Transverse colon (tissue), 4 donors: Measurements from ENCODE around the gene NFYC. TPM values are rescaled to one million over a fixed set of nuclear protein-coding genes. Genes with fewer than 3 reads are reported as not detected.

Experiments
- DNase-seq: peaks from one replicate; pipeline ENCODE4 v3.0.0-alpha.2; 2019
- H3K27ac ChIP-seq, 4 donors: fragments of 200-600 bp; sonication (generic); 2 replicates each; pipeline ENCODE4 v1.5.1; 2016 to 2018; ENCODE audit warnings: inconsistent platforms in 4 of 4
- H3K27me3 ChIP-seq: fragments of 200-600 bp; sonication (generic); 2 replicates; pipeline ENCODE4 v1.5.1; 2017; ENCODE audit warnings: inconsistent platforms
- H3K36me3 ChIP-seq, 4 donors: fragments of 200-600 bp; sonication (generic); 2 replicates each; pipeline ENCODE4 v1.5.1; 2017 to 2019; ENCODE audit warnings: inconsistent platforms in 4 of 4
- H3K4me1 ChIP-seq, 4 donors: fragments of 200-600 bp; sonication (generic); 2 replicates each; pipeline ENCODE4 v1.5.1; 2017 to 2020; ENCODE audit warnings: inconsistent platforms in 4 of 4
- H3K4me3 ChIP-seq, 4 donors: fragments of 200-600 bp; sonication (generic); 1 replicate in 1 of 4; 2 replicates in 3 of 4; pipeline versions ENCODE4 v1.5.1 to v1.6.1; 2017 to 2019; ENCODE audit warnings: inconsistent platforms in 4 of 4
- H3K9me3 ChIP-seq, 2 donors: fragments of 200-600 bp; sonication (generic); 2 replicates each; pipeline ENCODE4 v1.5.1; 2017 to 2019; ENCODE audit warnings: inconsistent platforms in 2 of 2
- CTCF ChIP-seq, 5 experiments: fragments of 200-600 bp in 3 of 5; fragments of 450-650 bp in 2 of 5; sonication (generic) in 3 of 5; IDR thresholded peaks; 1 replicate in 2 of 5; 2 replicates in 3 of 5; pipeline ENCODE4 v1.5.1; 2016 to 2017; ENCODE audit warnings: antibody characterized with exemption in 5 of 5, inconsistent platforms in 3 of 5, mild to moderate bottlenecking in 2 of 5, moderate library complexity in 1 of 5
- EP300 ChIP-seq: sonication (generic); formaldehyde crosslinking; IDR thresholded peaks from one replicate; pipeline ENCODE4 v1.6.1; 2017; ENCODE audit warnings: antibody characterized with exemption, low read depth
- POLR2A ChIP-seq: fragments of 450-650 bp; IDR thresholded peaks from one replicate; pipeline ENCODE4 v1.6.1; 2016; ENCODE audit warnings: antibody characterized with exemption, mild to moderate bottlenecking, moderate library complexity
- POLR2AphosphoS5 ChIP-seq, 3 donors: sonication (generic); formaldehyde crosslinking; IDR thresholded peaks; one replicate each; pipeline ENCODE4 v1.6.1; 2016; ENCODE audit warnings: antibody characterized with exemption in 3 of 3
- WGBS, 2 donors: methylation state at CpG; one replicate each; pipeline ENCODE4 v1.1.5; 2018; ENCODE audit warnings: low coverage in 1 of 2; 5-methylcytosine and 5-hydroxymethylcytosine counted together
- in situ Hi-C, 4 donors: fragments of 200-750 bp; cut with MboI; loops; one replicate each; pipeline versions ENCODE4 v1.15.0 to v1.15.1; 2017; ENCODE audit warnings: low sequenced_read_pairs in 3 of 4, low pct_ligation_motif_present in 1 of 4, low pct_unique_long_range_greater_than_20kb in 1 of 4
- intact Hi-C: fragments of 100-400 bp; cut with DNase I; formaldehyde crosslinking; loops from one replicate; pipeline ENCODE4 v1.15.1; 2023; ENCODE audit warnings: low total_unique reads
- total RNA-seq, 4 donors: library from RNA; depleted of rRNA; stranded (reverse); fragments of >200 nt; gene quantifications; one replicate each; pipeline ENCODE4 v1.1.0, GENCODE V29; 2016

The NFYC gene
- total RNA-seq, 4 donors from 2014 or later, result 34.4 to 101 (median 76.4) TPM

GRCh38 chr1:40781608-40781971 is 90.1 kb downstream of the NFYC start:
- H3K4me3 ChIP-seq, result no peak overlapping the region
- H3K9me3 ChIP-seq, result no peaks in the 10 kb centered on the region
- intact Hi-C loops, result no loop called here
- TF ChIP-seq EP300 (no peak), POLR2A (no peak), CTCF (IDR thresholded peaks at IDR 0.05) (no peak), POLR2AphosphoS5 (IDR thresholded peaks at IDR 0.05) (no peak)
- H3K36me3 ChIP-seq, result no peaks in the 10 kb centered on the region
- DNase-seq, result no peak
- H3K27ac ChIP-seq, result no peak overlapping the region
- peaks cover 6 to 35% (median 24%) of the 10 kb centered on the region in 4 donors for H3K4me1 ChIP-seq
- H3K27me3 ChIP-seq, result no peaks in the 10 kb centered on the region
- in situ Hi-C loops, result no loop called here
- 94 to 97% methylated on average over 2 of the region's 2 CpGs for WGBS, 2 donors

GRCh38 chr1:40782371-40782956 is 91.0 kb downstream of the NFYC start:
- Histone ChIP-seq H3K27ac (peak overlapping the region; percentile 31 to 87 (median 76)), H3K27me3 (no peaks in the 10 kb centered on the region), H3K9me3 (no peaks in the 10 kb centered on the region), H3K4me3 (peak overlapping the region in 2 of 4 donors; percentile 51 to 52), H3K36me3 (no peaks in the 10 kb centered on the region), H3K4me1 (peaks cover 6 to 35% (median 24%) of the 10 kb centered on the region in 4 donors)
- DNase-seq, result peak; percentile 60
- 5% methylated on average over 18 of the region's 20 CpGs; no CpG with 5 or more reads in 1 of the 2 donors for WGBS, 2 donors
- in situ Hi-C loops (no loop called here), intact Hi-C loops (no loop called here)
- TF ChIP-seq CTCF (IDR thresholded peaks at IDR 0.05) (no peak), POLR2AphosphoS5 (IDR thresholded peaks at IDR 0.05) (peak in 2 of 3 donors; percentile 12 to 29), POLR2A (peak; percentile 60), EP300 (no peak)

GRCh38 chr1:40783001-40783905 is 91.7 kb downstream of the NFYC start, which contains the start of gene KCNQ4:
Gene KCNQ4 (plus strand): TSS chr1:40783787. CDS start chr1:40784094, 307 bp downstream.
- peak within 1 kb of the TSS; percentile 45 to 60 (median 53) for H3K4me3 ChIP-seq
- H3K36me3 ChIP-seq, result no peaks in the 10 kb centered on the region
- H3K27me3 ChIP-seq, result no peaks in the 10 kb centered on the region
- peak within 1 kb of the TSS; percentile 76 to 87 (median 81) for H3K27ac ChIP-seq
- WGBS, 2 donors, result 5% methylated on average over 37 of the region's 73 CpGs; no CpG with 5 or more reads in 1 of the 2 donors
- H3K4me1 ChIP-seq, result peaks cover 6 to 35% (median 24%) of the 10 kb centered on the region in 4 donors
- intact Hi-C loops (no loop called here), in situ Hi-C loops (no loop called here)
- H3K9me3 ChIP-seq, result no peaks in the 10 kb centered on the region
- TF ChIP-seq POLR2AphosphoS5 (IDR thresholded peaks at IDR 0.05), result peak in 2 of 3 donors; percentile 16 to 46
- no peak for TF ChIP-seq EP300
- peak; percentile 14 for TF ChIP-seq POLR2A
- no peak for TF ChIP-seq CTCF (IDR thresholded peaks at IDR 0.05)
- peak; percentile 70 for DNase-seq

- DNase-seq, result no peak
- H3K9me3 ChIP-seq, result no peaks in the 10 kb centered on the region
- H3K27me3 ChIP-seq, result no peaks in the 10 kb centered on the region
- H3K4me3 ChIP-seq, result peak overlapping the region; percentile 45 to 60 (median 53)
- H3K36me3 ChIP-seq, result no peaks in the 10 kb centered on the region
- WGBS, 2 donors, result 30 to 36% methylated on average over 6 to 28 of the region's 63 CpGs
- in situ Hi-C loops, result no loop called here
- intact Hi-C loops, result no loop called here
- no peak for TF ChIP-seq EP300
- TF ChIP-seq CTCF (IDR thresholded peaks at IDR 0.05), result no peak
- TF ChIP-seq POLR2AphosphoS5 (IDR thresholded peaks at IDR 0.05), result peak in 1 of 3 donors; percentile 13
- no peak for TF ChIP-seq POLR2A
- peaks cover 6 to 35% (median 24%) of the 10 kb centered on the region in 4 donors for H3K4me1 ChIP-seq
- peak overlapping the region; percentile 76 to 87 (median 81) for H3K27ac ChIP-seq
Measured at GRCh38 chr1:40784141-40784770, 92.8 kb downstream of the NFYC start.
